Stimulated activated CD8-positive, alpha-beta memory T cell treated with anti-CD3 and anti-CD28 coated beads, Interleukin-7, amount 100 ng/mL, for 48 hours (primary cell): ENCODE data around the gene COQ3.

Source experiments
- DNase-seq, 2 donors: peaks; one replicate each; pipeline ENCODE4 v3.0.0-alpha.2; 2020; ENCODE audit warnings: low read depth in 1 of 2; ENCODE audit errors: extremely low read depth in 1 of 2

The COQ3 gene

GRCh38 chr6:99334526-99335127 is 59.4 kb downstream of the COQ3 start:
- DNase-seq, result peak in 1 of 2 donors; percentile 23

DNA sequence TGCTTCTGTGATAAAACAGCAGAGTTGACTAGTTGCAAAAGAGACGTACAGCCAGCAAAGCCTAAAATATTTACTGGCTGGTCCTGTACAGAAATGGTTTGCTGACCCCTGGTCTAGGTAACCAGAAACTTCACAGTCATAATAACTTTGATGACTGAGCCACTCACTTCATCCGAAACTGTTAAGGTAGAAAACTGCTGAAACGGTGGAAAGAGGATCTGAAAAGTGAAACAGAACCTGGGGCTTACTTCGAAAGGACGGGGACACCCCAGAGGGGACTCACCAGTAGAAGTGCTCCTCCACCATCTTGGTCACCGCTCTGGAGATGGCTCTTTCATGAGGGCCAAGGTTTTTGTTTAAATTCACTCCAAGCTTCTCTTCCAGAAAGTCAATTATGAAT is 60.9 kb downstream of the COQ3 start:
- DNase-seq, result no peak

DNA sequence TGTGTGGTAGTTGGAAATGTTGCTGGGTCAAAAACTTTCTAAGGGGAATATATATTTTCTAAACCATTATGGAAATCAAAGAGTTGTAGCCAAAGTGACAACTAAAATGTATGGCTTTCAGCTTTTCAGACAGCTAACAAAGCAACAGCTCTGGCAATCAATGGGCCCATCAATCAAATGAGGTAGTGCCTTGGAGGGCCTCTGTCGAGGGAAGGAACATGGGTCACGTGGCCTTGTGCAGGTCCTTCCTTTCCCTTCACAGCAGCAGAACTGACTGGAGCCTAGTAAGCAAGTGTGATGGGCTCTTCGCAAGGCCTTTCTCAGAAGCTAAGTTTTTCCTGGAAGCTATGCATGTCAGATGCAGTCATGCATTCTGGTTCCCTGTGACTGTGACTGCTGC is 62.5 kb downstream of the COQ3 start:
- no peak for DNase-seq

DNA sequence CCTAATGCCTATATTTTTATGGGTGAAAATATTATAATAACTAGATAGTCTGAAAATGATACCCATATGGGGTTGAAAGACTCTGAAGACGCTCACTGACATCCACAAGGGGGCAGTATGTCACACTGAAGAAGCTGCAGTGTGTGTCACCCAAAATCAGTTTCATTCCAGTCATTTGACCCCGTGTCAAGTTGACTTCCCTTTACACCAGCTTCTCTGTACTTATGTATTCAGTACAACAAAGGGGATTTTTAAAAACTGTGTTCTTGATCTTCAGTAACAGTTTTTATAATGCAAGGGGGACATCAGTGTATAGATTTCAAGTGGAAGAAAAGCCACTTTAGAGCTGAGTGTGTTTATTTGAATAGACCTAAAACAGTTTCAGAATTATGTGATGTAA is 63.8 kb downstream of the COQ3 start:
- DNase-seq, result peak; percentile 11 to 45

GRCh38 chr6:99324996-99325395 is 69.0 kb downstream of the COQ3 start:
- DNase-seq, result no peak
